Measurements from ENCODE around the gene E2F8.

DNA sequence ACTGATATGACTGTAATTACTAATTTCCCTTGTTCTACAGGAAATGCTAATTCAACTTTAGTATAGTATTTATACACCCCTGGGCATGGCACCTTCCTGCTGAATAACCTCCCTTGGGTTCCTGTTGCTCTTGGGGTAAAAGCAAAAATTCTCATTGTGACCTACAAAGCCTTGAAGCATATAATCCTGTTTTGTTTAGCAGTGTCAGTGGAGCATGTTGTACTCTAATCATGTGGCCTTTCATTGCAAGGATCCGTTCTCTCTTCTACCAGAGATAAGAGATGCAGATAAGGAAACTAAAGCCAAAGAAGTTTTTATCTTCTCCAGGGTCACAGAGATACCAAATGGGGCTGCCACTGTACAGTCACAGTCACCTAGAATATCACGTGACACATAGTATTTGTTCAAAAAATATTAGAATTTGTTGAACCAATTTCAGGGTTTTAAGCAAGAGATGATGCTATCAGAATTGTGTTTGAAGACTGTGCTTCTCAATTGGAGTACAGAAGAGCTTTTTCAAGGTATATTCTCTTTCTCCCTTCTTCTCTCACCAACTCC lies 64.0 kb downstream of the E2F8 start:
- TF ChIP-seq, protein P1, sequence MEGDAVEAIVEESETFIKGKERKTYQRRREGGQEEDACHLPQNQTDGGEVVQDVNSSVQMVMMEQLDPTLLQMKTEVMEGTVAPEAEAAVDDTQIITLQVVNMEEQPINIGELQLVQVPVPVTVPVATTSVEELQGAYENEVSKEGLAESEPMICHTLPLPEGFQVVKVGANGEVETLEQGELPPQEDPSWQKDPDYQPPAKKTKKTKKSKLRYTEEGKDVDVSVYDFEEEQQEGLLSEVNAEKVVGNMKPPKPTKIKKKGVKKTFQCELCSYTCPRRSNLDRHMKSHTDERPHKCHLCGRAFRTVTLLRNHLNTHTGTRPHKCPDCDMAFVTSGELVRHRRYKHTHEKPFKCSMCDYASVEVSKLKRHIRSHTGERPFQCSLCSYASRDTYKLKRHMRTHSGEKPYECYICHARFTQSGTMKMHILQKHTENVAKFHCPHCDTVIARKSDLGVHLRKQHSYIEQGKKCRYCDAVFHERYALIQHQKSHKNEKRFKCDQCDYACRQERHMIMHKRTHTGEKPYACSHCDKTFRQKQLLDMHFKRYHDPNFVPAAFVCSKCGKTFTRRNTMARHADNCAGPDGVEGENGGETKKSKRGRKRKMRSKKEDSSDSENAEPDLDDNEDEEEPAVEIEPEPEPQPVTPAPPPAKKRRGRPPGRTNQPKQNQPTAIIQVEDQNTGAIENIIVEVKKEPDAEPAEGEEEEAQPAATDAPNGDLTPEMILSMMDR (IDR thresholded peaks at IDR 0.05), result no peak
- no peak for TF ChIP-seq POLR2A (IDR thresholded peaks at IDR 0.05)
